GM13977 (cell line): Measurements from ENCODE around the gene KLHL29.

ENCODE experiments used
- DNase-seq: peaks from one replicate; pipeline ENCODE4 v3.0.0; 2012; ENCODE audit warnings: low spot score
- CTCF ChIP-seq: IDR thresholded peaks from 2 replicates; pipeline ENCODE4 v1.5.1; 2012; ENCODE audit warnings: mild to moderate bottlenecking, control low read depth; ENCODE audit not compliant: insufficient read depth; ENCODE audit errors: extremely low read depth, missing control alignments
- in situ Hi-C: fragments of 300-500 bp; cut with MboI; formaldehyde crosslinking; loops from one replicate; pipeline ENCODE4 v1.12.0; 2022; ENCODE audit warnings: low sequenced_read_pairs, low pct_unique_long_range_greater_than_20kb, mixed read lengths, inconsistent platforms; ENCODE audit not compliant: unreplicated experiment

KLHL29 gene

DNA sequence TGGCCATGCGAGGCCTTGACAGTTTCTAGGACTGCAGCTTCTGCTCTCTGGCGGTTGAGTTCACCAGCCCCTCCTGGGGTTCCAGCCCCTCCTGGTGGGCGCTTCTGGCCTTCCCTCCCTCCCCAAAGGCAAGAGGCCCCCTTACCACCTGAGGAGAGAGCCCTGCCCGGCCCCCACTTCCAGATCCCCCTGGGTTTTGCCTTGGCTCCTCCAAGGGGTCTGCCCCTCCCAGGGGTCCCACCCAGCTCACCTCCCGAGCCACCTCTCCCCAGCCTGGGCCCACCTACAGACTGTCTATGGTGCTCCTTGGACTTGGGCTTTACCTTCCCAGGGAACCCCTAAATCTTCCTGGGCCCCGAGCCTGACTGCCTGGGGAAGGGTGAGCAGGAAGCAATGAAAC lies 277.5 kb downstream of the KLHL29 start:
- DNase-seq, result no peak
- TF ChIP-seq CTCF, result no peak
- in situ Hi-C loops, result no loop called here

GRCh38 chr2:23662941-23663920 lies 278.3 kb downstream of the KLHL29 start:
- TF ChIP-seq CTCF, result no peak
- in situ Hi-C loops, result no loop called here
- no peak for DNase-seq

DNA sequence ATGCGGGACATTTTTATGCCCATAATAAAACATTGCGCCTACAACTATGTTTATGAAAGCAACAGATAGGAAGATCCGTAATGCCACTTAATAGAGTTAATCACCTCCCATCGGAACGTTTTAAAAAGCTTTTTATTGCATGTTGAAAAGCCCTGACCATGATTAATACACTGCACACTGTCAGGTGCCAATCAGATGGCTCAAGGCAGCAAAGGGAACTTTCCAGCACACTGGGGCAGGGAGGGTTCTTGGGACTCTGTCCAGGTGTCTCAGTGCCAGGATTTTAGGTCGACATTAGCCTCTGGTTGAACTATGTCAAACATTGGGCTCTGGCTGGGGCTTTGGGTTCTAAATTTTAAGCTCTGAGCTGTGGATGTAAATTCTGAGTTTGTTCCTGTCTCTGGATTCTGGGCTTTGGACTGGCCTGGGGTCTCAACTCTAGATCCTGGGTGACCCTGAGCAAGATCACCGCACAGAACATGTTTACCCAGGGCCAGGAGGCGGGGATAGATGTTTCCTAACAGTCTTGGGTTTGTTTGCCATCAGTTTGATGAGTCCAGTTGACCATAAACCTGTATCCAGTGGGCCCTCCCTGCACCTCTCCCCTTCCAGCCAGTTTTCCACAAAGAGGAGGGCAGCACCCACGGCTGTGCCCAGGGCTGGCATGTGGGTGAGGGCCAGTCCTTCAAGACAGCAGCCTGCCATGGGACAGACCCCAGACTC lies 279.2 kb downstream of the KLHL29 start:
- in situ Hi-C loops, result no loop called here
- TF ChIP-seq CTCF, result no peak
- DNase-seq, result no peak

DNA sequence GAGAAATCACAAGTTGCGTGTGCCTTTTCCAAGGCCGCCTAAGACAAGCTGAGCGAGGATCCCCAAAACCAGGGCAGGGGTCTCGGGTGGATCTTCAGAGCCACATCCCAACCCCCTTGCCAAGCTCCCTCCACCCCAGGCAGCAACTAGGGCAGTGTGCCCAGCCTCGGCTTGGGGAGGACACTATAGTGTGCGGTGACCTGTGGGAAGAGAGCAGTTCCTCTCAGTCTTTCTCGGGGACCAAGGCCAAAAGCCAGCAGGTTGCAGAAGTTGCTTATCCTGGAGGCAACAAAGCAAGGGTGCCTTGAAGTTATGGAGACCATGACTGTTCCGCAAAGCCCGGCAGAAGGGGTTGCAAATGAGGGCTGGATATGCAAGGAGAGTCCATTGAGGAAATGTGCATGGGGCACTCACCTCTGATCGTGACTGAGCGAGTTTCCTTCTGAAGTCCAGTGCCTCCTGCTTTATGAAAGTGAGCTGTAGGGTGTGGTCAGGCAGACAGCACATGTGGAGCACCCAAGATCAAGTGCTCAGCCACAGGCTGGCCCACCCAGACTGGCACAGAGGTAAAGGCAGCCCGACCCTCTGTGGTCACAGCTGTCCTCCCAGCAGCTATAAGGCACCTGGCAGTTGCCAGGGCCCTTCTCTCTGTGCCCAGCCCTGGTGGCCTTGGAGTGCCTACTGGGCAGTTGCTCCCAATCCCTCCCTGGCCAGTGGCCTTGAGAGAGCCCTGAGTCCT lies 281.4 kb downstream of the KLHL29 start:
- in situ Hi-C loops, result no loop called here
- no peak for DNase-seq
- TF ChIP-seq CTCF, result no peak

GRCh38 chr2:23666980-23667357 lies 282.0 kb downstream of the KLHL29 start:
- no peak for TF ChIP-seq CTCF
- in situ Hi-C loops, result no loop called here
- DNase-seq, result no peak

DNA sequence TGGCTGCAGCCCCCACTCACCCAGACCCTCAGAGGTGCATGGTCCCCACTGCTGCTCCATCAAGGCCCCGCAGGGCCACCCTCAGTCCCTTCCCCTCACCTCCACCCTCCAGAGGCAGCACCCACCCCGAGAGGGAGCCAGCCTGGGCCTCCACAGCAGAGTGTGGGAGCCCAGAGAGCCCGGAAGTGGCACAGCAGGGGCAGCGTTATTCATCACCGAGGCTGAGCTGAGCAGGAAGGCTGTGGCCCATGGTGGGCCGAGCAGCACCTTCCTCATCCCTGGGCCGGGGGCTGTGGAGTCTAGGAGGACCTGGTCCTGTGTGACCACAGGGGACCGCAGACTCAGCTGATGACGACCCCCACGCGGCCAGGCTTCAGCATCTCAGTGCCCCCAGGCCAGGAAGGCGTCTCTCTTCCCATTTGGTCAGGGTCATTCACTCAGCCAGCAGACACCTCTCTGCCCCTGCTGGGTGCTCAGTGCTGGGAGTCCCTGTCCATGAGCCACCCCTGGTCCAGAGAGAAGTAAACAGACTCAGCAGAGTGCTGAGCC lies 283.9 kb downstream of the KLHL29 start:
- in situ Hi-C loops, result no loop called here
- DNase-seq, result no peak
- TF ChIP-seq CTCF, result no peak
